MCF 10A (cell line): Measurements from ENCODE around the gene MAD1L1. TPM values are rescaled to one million over a fixed set of nuclear protein-coding genes. Genes with fewer than 3 reads are reported as not detected.

Source experiments
- BruUV-seq: library from RNA; stranded (reverse); fragments of 400-500 nt; replicated peaks from 2 replicates; lab custom pipeline; 2021; lab: Mats Ljungman, UMichigan
- CTCF ChIA-PET: fragments of 300-600 bp; sonication (Branson Sonifier 250); formaldehyde crosslinking; extraction: SDS; loops from one replicate; lab custom pipeline; 2021; ENCODE audit warnings: antibody characterized with exemption, inconsistent platforms; lab: Yijun Ruan, JAX
- POLR2A ChIA-PET: fragments of 300-600, 350-650 bp; sonication (Branson Sonifier 250); formaldehyde crosslinking; extraction: SDS; loops from one replicate; lab custom pipeline; 2020; ENCODE audit warnings: antibody characterized with exemption, inconsistent platforms; lab: Yijun Ruan, JAX
- DNase-seq: peaks from one replicate; pipeline ENCODE4 v3.0.0-alpha.2; 2018; ENCODE audit not compliant: unreplicated experiment
- H3K27ac Mint-ChIP-seq: one replicate; pipeline ENCODE4 v1.8.0; 2022; ENCODE audit warnings: mild to moderate bottlenecking, low read depth, mixed read lengths; ENCODE audit not compliant: unreplicated experiment
- H3K27me3 Mint-ChIP-seq: one replicate; pipeline ENCODE4 v1.8.0; 2022; ENCODE audit warnings: mixed read lengths; ENCODE audit not compliant: insufficient read depth, unreplicated experiment
- H3K36me3 Mint-ChIP-seq: one replicate; pipeline ENCODE4 v1.8.0; 2022; ENCODE audit warnings: mild to moderate bottlenecking, moderate library complexity, mixed read lengths; ENCODE audit not compliant: insufficient read depth, unreplicated experiment
- H3K4me1 Mint-ChIP-seq: one replicate; pipeline ENCODE4 v1.8.0; 2022; ENCODE audit warnings: mixed read lengths; ENCODE audit not compliant: insufficient read depth, unreplicated experiment
- H3K4me3 Mint-ChIP-seq: one replicate; pipeline ENCODE4 v1.8.0; 2022; ENCODE audit warnings: mild to moderate bottlenecking, moderate library complexity, mixed read lengths; ENCODE audit not compliant: unreplicated experiment
- H3K9me3 Mint-ChIP-seq: one replicate; pipeline ENCODE4 v1.8.0; 2022; ENCODE audit warnings: mixed read lengths; ENCODE audit not compliant: unreplicated experiment
- CTCF ChIP-seq: fragments of 200-600 bp; IDR thresholded peaks from one replicate; pipeline ENCODE4 v1.8.0; 2022; ENCODE audit warnings: antibody characterized with exemption, mild to moderate bottlenecking; ENCODE audit not compliant: unreplicated experiment
- intact Hi-C: fragments of 100-400 bp; cut with micrococcal nuclease; formaldehyde crosslinking; loops from 2 replicates; pipeline ENCODE4 v1.14.1; 2022
- total RNA-seq: library from RNA; stranded (reverse); gene quantifications from 2 replicates; pipeline ENCODE4 v1.2.3, GENCODE V29; 2022

The MAD1L1 gene
- total RNA-seq, 1 experiment from 2014 or later, result 25.2 TPM

GRCh38 chr7:2199528-2199927 lies 33.2 kb downstream of the MAD1L1 start:
- DNase-seq, result no peak
- ChIA-PET POLR2A (no interaction called here), CTCF (no interaction called here)
- H3K36me3 Mint-ChIP-seq, result peaks cover 16% of the 10 kb centered on the region
- BruUV-seq, result no TSS peak
- H3K27me3 Mint-ChIP-seq, result no peaks in the 10 kb centered on the region
- no peak for TF ChIP-seq CTCF
- H3K9me3 Mint-ChIP-seq, result no peaks in the 10 kb centered on the region
- no peak overlapping the region for H3K4me3 Mint-ChIP-seq
- no peaks in the 10 kb centered on the region for H3K4me1 Mint-ChIP-seq
- intact Hi-C loops, result loop anchor here (10.0 kb wide), 1 partner anchor 625 kb away; the partner anchor contains the start of gene PSMG3
- no peak overlapping the region for H3K27ac Mint-ChIP-seq

GRCh38 chr7:2198760-2199159 lies 34.0 kb downstream of the MAD1L1 start:
- H3K4me1 Mint-ChIP-seq, result no peaks in the 10 kb centered on the region
- POLR2A ChIA-PET, result no interaction called here
- intact Hi-C loops, result loop anchor here (10.0 kb wide), 1 partner anchor 624 kb away; the partner anchor contains the start of gene PSMG3
- no peaks in the 10 kb centered on the region for H3K9me3 Mint-ChIP-seq
- CTCF ChIA-PET, result no interaction called here
- no TSS peak for BruUV-seq
- H3K4me3 Mint-ChIP-seq, result no peak overlapping the region
- TF ChIP-seq CTCF, result no peak
- H3K36me3 Mint-ChIP-seq, result peaks cover 22% of the 10 kb centered on the region
- H3K27ac Mint-ChIP-seq, result no peak overlapping the region
- no peak for DNase-seq
- H3K27me3 Mint-ChIP-seq, result no peaks in the 10 kb centered on the region

GRCh38 chr7:2198206-2198605 lies 34.5 kb downstream of the MAD1L1 start:
- H3K27ac Mint-ChIP-seq, result no peak overlapping the region
- no TSS peak for BruUV-seq
- no peaks in the 10 kb centered on the region for H3K9me3 Mint-ChIP-seq
- H3K27me3 Mint-ChIP-seq, result no peaks in the 10 kb centered on the region
- H3K36me3 Mint-ChIP-seq, result peaks cover 24% of the 10 kb centered on the region
- peak; percentile 8 for DNase-seq
- H3K4me3 Mint-ChIP-seq, result no peak overlapping the region
- TF ChIP-seq CTCF, result no peak
- intact Hi-C loops, result loop anchor here (10.0 kb wide), 1 partner anchor 623 kb away; the partner anchor contains the start of gene PSMG3
- H3K4me1 Mint-ChIP-seq, result no peaks in the 10 kb centered on the region
- CTCF ChIA-PET, result no interaction called here
- POLR2A ChIA-PET, result no interaction called here

- ChIA-PET POLR2A (no interaction called here), CTCF (interaction anchor here (1.2 kb wide), 1 partner anchor 28 kb away, joined by 3 read pairs; no protein-coding TSS in a partner anchor)
- no peak for TF ChIP-seq CTCF
- intact Hi-C loops, result loop anchor here (10.0 kb wide), 1 partner anchor 623 kb away; the partner anchor contains the start of gene PSMG3
- DNase-seq, result no peak
- Mint-ChIP-seq H3K27ac (no peak overlapping the region), H3K27me3 (no peaks in the 10 kb centered on the region), H3K4me3 (no peak overlapping the region), H3K36me3 (peaks cover 26% of the 10 kb centered on the region), H3K9me3 (no peaks in the 10 kb centered on the region), H3K4me1 (no peaks in the 10 kb centered on the region)
- BruUV-seq, result no TSS peak
These were observed 35.1 kb downstream of the MAD1L1 start for GRCh38 chr7:2197436-2198155.
